D721Med (cell line): Measurements from ENCODE around the gene EFEMP2.

Source experiments
- DNase-seq: peaks from one replicate; pipeline ENCODE4 v3.0.0; 2011; ENCODE audit warnings: low spot score; ENCODE audit not compliant: insufficient read length
- FAIRE-seq: peaks from 2 replicates; lab custom pipeline; 2011; peaks lifted over from hg19 to GRCh38; lab: Jason Lieb, UNC
- TF ChIP-seq, protein P1 (sequence below): IDR thresholded peaks from 2 replicates; pipeline ENCODE4 v1.5.1; 2012; ENCODE audit warnings: mild to moderate bottlenecking, control low read depth; ENCODE audit not compliant: insufficient read depth; ENCODE audit errors: missing control alignments

The EFEMP2 gene

DNA sequence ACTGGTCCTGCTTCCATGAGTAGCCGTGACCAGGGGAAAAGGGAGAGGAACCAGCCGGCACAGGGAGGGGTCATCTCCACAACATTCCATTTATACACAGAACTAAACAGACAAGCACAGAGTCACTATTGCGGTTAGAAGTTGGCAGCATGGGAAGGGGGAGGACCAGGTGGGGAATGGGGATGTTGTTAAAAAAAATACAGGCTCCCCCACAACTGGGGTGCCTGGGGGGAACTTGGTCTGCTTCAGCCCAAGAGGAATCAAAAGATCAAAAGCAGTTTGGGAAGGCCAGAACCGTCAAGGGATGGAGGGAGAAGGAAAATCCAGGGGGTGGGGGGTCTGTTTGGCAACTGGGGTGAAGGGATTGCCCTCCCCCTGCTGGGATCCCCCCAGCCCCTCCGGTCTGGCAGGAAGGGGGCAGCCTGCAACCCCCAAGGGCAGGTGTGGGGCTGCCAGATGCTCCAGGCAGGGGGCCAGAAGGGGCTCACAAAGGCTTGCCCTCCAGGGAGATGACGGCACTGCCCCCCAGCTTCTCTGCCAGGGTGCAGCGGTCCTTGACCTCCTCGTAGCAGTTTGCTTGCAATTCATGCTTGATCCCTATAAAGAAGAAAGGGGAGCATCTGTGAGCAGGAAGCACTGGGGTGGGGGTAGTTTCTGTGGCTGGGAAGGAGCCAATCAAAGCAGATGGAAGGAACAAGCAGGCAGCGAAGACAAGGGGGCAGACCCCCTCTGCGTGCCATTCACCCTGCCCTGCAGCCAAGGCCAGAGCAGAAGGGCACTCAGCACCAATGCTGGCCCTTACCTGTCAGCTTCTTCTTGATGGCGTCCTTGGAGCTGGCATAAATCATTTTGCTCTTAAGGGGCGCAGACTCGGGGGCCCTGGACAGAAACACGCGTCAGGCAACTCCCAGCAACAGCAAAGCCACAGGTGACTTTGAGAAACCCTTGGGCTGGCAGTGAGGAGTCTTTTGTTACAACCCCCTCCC, 17.5 kb downstream of the EFEMP2 start:
- FAIRE-seq = no peak
- DNase-seq = no peak
- TF ChIP-seq, protein P1, sequence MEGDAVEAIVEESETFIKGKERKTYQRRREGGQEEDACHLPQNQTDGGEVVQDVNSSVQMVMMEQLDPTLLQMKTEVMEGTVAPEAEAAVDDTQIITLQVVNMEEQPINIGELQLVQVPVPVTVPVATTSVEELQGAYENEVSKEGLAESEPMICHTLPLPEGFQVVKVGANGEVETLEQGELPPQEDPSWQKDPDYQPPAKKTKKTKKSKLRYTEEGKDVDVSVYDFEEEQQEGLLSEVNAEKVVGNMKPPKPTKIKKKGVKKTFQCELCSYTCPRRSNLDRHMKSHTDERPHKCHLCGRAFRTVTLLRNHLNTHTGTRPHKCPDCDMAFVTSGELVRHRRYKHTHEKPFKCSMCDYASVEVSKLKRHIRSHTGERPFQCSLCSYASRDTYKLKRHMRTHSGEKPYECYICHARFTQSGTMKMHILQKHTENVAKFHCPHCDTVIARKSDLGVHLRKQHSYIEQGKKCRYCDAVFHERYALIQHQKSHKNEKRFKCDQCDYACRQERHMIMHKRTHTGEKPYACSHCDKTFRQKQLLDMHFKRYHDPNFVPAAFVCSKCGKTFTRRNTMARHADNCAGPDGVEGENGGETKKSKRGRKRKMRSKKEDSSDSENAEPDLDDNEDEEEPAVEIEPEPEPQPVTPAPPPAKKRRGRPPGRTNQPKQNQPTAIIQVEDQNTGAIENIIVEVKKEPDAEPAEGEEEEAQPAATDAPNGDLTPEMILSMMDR = no peak

DNA sequence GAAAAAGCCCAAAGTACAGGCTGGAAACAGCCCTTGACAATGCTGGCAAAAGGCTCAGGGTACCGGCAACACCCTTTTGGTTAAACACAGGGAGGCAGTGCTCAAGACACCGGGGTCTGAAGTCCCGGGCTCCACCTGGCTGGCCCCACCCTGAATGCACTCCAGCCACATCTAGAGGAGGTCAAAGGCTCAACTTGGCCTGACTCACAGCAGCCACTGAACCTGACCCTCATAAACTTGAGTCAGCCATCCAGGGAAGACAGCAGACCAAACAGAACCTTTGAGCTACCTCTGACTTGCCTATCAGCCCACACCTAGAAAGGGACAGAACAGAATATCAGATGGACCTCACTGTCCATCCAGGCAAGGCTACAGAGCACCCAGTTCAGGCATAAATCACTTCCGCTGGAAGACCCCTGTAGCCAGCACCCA, 18.4 kb downstream of the EFEMP2 start:
- DNase-seq (no peak), FAIRE-seq (no peak)
- TF ChIP-seq, protein P1 = no peak

GRCh38 chr11:65853246-65853979, 19.2 kb downstream of the EFEMP2 start:
- TF ChIP-seq, protein P1 = no peak
- no peak for FAIRE-seq
- no peak for DNase-seq

- FAIRE-seq (no peak), DNase-seq (no peak)
- TF ChIP-seq, protein P1 = no peak
Observed at GRCh38 chr11:65852508-65853245, 19.9 kb downstream of the EFEMP2 start.

- FAIRE-seq (no peak), DNase-seq (no peak)
- TF ChIP-seq, protein P1 = no peak
Observed at GRCh38 chr11:65851811-65852507, 20.6 kb downstream of the EFEMP2 start.

DNA sequence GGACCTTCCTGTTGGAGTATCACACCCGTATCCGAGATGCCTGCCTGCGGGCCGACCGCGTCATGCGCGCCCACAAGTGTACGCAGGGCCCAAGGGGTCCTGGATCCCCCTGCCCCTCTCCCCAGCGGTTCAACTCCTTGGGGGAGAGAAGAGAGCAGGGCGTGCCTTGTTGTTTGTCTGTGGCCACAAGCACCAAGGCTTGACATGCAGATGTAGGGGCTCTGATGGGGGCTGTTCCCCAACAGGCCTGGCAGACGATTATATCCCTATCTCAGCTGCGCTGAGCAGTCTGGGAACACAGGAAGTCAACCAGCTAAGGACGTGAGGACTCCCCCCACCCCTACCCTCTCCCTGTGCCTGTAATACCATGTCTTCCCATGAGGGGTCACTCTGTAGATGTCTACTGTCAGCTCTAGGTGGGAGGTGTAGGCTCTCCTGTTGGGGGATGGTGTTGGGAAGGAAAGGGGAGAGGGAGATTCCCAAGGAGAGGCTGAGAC, 21.5 kb downstream of the EFEMP2 start:
- TF ChIP-seq, protein P1 = peak; percentile 31
- FAIRE-seq (no peak), DNase-seq (no peak)
